ENCODE results near the gene ULK4. TPM values are rescaled to one million over a fixed set of nuclear protein-coding genes. Genes with fewer than 3 reads are reported as not detected.
"Not testable (repeated sequence)": the region's sequence is repeated elsewhere in the genome, so short reads cannot be mapped to it uniquely, and the experiment has no call there.

The ULK4 gene
- total RNA-seq, 1 donor: 23.2 TPM

DNA sequence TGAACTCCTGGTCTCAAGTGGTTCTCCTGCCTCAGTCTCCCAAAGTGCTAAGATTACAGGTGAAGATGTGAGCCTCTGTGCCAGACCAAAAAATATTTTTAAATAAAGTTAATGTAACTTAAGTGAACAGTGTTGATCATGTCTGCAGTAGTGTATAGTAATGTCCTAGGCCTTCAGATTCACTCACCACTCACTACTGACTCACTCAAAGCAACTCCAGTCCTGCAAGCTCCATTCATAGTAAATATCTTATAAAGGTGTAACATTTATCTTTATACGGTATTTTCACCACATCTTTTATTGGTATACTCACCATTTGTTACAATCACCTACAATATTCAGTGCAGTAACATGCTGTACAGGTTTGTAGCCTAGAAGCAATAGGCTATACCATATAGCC is 264.2 kb downstream of the ULK4 start:
- no peak for DNase-seq (ENCODE audit: low read depth in 2 of 3, low spot score in 2 of 3)

DNA sequence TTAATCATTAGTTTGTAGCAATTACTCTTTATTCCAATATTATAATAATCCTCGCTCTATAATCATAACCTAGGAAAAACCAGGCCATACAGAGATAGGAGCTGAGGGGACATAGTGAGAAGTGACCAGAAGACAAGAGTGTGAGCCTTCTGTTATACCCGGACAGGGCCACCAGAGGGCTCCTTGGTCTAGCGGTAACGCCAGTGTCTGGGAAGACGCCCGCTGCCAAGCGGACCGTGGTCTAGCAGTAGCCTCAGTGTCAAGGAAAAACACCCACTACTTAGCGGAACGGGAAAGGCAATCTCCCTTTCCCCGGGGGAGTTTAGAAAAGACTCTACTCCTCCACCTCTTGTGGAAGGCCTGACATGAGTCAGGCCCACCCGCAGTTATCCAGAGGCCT is 266.1 kb downstream of the ULK4 start:
- not testable (repeated sequence) for DNase-seq (ENCODE audit: low read depth in 2 of 3, low spot score in 2 of 3)

- DNase-seq (ENCODE audit: low read depth in 2 of 3, low spot score in 2 of 3): no peak
Observed at GRCh38 chr3:41693799-41694198, 268.1 kb downstream of the ULK4 start.

DNA sequence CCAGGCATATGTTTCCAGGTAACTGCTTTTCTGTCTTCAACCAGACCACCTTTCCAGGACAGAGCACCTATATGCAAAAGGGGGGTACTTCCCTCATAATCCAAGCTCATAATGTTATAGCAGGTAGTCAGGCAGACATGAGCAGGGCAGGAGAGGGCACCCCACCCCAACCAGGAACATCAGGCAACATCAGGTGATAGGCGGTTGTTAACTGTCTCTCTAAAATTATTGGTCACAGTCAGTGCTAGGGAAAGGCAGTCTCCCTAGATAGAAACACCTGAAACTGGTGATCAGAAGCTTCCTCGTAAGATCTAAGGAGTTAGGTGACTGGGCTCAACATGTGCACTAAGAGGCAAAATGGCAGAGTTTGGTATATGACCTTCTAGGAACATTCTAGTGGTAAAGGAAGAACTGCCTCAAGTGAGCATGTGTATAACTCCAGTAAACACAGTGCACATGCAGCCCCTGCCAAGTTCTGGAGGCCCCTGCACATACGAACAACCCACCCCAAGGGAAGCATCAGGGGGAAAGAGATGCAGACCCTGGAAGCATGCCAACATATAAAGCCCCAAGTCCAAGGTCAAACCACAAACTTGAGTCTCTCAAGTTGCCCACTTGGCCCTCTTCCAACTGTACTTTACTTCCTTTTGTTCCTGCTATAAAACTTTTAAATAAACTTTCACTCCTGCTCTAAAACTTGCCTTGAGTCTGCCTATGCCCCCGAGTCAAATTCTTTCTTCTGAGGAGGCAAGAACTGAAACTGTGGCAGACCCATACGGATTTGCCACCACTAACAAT is 270.9 kb downstream of the ULK4 start:
- peak in 2 of 3 donors; percentile 36 to 86 for DNase-seq (ENCODE audit: low read depth in 2 of 3, low spot score in 2 of 3)

DNA sequence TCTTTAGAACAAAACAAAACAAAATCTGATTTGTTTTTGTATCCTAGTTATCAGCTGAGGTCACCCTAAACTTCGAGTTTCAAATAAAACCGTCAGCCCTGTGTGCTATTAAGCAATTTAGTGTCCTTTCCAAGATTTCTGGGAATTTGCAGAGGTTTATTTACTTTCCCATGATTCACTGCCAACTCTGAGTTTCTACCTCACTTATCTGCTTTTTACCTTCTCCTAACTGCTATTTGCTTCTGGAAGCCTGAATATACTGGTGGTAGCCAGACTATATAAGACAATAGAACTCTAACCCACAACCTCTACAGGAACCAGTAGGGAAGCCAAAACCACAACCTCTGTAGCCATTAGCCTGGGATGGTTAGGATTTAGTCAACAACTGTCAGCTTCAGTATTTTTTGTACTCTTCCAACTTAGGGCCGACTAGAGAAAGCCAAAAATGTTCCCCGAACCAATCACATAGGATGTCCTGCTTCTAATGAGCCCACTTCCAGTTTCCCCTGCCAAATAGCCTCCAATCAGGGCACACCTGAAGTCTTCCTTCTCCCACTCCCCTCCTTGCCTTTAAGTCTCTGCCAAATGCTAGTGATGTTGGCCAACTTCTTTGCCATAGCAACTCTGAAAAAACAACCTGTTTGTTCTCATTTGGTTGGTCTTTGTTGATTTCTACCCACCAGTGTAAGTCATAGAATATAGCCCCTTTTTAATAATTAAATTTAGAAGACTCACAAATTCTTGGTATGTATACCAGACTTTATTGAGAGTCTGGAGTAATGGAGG is 273.1 kb downstream of the ULK4 start:
- no peak for DNase-seq (ENCODE audit: low read depth in 2 of 3, low spot score in 2 of 3)

DNA sequence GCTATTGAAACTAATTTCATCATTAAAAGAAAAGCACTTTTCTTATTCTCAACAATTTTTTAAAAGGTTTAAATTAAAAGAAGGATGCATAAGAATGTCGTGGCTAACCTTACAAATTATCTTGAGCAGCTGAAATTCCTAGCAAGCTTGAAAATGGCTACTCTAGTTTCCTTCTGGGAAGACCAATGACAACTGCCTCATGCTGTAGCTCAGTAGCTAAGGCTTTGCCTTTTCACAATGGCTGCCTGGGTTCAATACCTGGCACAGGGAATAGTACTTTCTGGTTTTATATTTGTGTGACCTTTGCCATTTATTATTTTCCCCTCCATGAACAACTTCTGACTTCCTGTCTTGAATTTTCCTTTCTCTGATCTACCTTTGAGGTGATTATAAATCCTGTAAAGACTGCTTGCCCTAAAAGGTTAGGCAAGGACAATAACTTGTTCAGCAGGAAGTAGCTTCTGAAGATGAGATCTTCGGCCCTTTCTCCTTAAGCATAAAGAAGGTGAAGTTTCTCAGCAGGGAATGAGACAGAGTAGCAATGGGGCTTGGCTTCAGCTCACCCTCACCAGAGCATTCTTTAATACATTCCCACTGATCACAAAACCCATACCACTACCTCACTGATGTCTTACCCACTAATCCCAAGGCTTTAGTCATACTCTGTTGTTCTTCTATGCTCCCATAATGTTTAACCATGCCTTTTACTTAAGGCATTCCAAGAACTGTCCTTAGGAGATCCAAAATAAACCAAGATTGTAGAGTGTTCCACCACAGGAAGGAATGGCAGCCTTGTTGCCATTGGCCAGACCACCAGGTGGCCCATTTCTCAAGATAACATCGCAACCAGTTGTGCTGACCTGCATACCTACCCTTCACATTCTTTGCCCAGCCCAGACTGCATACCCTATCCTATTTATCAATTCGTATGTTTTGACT is 276.8 kb downstream of the ULK4 start:
- DNase-seq (ENCODE audit: low read depth in 2 of 3, low spot score in 2 of 3): no peak

- no peak for DNase-seq (ENCODE audit: low read depth in 2 of 3, low spot score in 2 of 3)
Observed at GRCh38 chr3:41683666-41684350, 278.1 kb downstream of the ULK4 start.

DNA sequence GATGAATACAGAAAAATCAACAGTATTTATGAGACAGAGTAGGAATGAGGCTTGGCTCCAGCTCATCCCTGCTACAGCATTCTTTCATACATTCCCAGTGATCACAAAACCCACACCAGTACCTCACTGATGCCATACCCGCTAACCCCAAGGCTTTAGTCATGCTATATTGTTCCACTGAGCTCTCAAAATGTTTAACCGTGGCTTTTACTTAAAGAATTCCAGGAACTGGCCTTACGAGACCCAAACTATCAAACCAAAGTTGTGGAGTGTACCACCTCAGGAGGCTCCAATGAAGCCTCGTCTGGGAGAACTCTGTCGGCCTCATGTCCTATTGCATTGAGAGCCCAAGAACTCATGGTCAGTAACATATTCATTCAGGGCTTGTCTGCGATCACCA is 278.9 kb downstream of the ULK4 start:
- DNase-seq (ENCODE audit: low read depth in 2 of 3, low spot score in 2 of 3): no peak

DNA sequence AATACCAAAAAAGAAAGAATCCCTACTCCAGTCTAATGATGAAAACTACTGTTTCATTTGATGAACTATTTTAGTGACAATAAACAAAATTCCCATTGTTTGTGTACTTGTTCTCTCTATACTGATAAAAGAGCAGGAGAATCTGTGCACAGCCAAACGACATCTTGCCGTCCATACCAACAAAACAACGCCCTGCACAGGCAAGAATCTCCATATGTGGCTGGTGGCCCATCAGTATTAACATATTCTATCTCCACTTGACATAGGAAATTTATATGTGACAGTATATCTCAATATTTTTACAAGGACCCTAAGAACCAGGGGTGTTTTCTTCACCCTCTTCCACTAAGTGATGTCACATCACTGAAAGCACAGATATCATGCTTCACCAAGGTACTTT is 279.5 kb downstream of the ULK4 start:
- DNase-seq (ENCODE audit: low read depth in 2 of 3, low spot score in 2 of 3): no peak

- DNase-seq (ENCODE audit: low read depth in 2 of 3, low spot score in 2 of 3): no peak
Observed at GRCh38 chr3:41681479-41681878, 280.4 kb downstream of the ULK4 start.

DNA sequence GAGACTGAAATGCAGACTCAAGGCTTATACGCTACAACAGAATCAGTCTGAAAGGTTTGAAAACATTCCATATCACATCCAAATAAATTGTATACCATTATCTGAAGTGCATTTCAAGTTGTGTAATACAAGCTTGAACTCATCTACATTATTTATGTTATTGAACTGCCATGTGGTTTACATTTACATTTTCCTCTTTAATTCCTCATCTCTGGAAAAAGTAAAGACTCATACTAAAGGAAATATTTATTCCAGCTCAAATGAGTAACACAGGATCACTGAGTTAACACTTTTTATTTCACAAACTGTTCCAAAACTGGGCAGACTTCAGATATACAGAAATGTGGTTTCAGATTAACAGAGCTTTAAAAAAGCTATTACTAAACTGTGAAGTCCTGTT is 282.5 kb downstream of the ULK4 start:
- no peak for DNase-seq (ENCODE audit: low read depth in 2 of 3, low spot score in 2 of 3)

GRCh38 chr3:41675102-41675501 is 286.8 kb downstream of the ULK4 start:
- not testable (repeated sequence) for DNase-seq (ENCODE audit: low read depth in 2 of 3, low spot score in 2 of 3)

DNA sequence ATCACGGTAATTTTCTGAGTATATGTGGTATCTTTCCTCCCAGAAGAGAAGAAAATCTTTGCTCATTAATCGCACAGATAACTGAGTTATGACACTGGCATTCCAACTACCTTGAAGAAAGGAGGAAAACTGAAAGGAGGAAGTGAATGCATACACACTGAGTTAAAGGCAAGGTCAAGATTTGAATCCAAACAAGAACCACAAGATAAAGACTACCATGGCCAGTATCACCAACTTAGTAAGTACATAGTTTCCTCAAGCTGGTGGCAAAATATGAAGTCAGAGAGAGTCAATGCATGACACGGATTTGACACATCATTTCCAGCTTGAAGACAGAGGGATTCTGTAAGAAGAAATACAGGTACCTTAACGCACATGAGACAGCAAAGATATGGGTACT is 287.5 kb downstream of the ULK4 start:
- no peak for DNase-seq (ENCODE audit: low read depth in 2 of 3, low spot score in 2 of 3)

- DNase-seq (ENCODE audit: low read depth in 2 of 3, low spot score in 2 of 3): no peak
Observed at GRCh38 chr3:41673650-41674049, 288.3 kb downstream of the ULK4 start.

DNA sequence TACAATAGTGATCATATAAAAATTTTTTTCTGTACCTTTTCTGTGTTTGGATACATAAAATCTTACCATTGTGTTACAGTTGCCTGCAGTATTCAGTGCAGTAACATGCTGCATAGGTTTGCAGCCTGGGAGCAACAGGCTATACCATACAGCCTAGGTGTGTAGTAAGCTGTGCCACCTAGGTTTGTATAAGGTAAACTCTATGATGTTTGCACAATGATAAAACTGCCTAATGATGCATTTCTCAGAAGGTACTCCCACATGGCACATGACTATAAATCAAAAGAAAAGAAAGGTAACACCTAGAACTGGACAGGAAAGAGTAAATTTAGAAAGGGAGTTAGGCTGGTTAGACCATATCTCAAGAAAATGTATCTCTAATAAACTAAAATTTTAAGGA is 293.5 kb downstream of the ULK4 start:
- DNase-seq (ENCODE audit: low read depth in 2 of 3, low spot score in 2 of 3): no peak

GRCh38 chr3:41662288-41662687 is 299.6 kb downstream of the ULK4 start:
- no peak for DNase-seq (ENCODE audit: low read depth in 2 of 3, low spot score in 2 of 3)

DNA sequence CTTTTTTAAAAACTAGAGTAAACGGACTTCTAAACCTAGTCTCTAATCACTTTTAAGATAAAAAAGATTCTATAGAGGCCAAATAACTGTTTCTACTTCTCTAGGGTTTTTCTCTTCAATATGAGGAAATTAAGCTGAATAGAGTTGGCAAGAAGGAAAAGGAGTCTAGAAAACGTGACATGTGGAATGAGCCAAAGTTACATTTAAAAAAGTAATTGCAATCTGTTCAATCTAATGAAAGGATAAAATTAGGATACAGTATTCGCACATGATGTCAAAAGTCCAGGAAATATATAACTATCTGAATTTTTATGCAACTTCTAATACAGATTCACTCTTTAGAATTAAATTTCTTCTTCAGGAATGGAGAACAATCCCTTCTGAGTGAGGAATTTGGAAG is 300.1 kb downstream of the ULK4 start:
- no peak for DNase-seq (ENCODE audit: low read depth in 2 of 3, low spot score in 2 of 3)

DNA sequence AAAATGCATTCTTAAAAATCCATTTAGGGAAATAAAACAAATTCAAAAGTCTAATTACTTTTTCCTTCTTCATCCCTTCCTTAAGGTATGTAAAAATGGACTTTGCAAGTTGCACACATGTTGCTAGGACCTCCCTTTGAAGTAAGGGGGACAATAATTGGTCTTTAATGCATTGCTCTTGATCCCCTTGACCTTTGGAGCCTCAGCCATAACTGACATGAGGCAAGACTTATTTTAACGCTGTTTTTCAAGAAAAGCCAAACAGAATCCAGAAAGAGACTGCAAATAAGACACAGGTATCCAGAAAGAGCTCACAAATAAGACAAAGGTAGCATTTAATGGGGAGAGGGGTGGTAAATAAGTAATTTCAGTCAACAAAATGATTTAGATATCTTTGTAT is 301.4 kb downstream of the ULK4 start:
- DNase-seq (ENCODE audit: low read depth in 2 of 3, low spot score in 2 of 3): no peak

GRCh38 chr3:41653571-41654239 is 308.2 kb downstream of the ULK4 start:
- no peak for DNase-seq (ENCODE audit: low read depth in 2 of 3, low spot score in 2 of 3)

- no peak for DNase-seq (ENCODE audit: low read depth in 2 of 3, low spot score in 2 of 3)
Observed at GRCh38 chr3:41652931-41653330, 309.0 kb downstream of the ULK4 start.

Data from hematopoietic multipotent progenitor cell (in vitro differentiated cells).